HL-60 (cell line): ENCODE results near the gene MACROD1.

Experiments
- CTCF ChIP-seq: IDR thresholded peaks from one replicate; pipeline ENCODE4 v1.5.1; 2011; ENCODE audit warnings: low read length, control low read depth, inconsistent platforms; ENCODE audit not compliant: insufficient read depth
- POLR2AphosphoS5 ChIP-seq: IDR thresholded peaks from 2 replicates; pipeline ENCODE4 v1.6.1; 2012; ENCODE audit warnings: low read depth
- REST ChIP-seq: IDR thresholded peaks from 2 replicates; pipeline ENCODE4 v1.6.1; 2012; ENCODE audit warnings: low read depth; ENCODE audit not compliant: insufficient replicate concordance

DNA sequence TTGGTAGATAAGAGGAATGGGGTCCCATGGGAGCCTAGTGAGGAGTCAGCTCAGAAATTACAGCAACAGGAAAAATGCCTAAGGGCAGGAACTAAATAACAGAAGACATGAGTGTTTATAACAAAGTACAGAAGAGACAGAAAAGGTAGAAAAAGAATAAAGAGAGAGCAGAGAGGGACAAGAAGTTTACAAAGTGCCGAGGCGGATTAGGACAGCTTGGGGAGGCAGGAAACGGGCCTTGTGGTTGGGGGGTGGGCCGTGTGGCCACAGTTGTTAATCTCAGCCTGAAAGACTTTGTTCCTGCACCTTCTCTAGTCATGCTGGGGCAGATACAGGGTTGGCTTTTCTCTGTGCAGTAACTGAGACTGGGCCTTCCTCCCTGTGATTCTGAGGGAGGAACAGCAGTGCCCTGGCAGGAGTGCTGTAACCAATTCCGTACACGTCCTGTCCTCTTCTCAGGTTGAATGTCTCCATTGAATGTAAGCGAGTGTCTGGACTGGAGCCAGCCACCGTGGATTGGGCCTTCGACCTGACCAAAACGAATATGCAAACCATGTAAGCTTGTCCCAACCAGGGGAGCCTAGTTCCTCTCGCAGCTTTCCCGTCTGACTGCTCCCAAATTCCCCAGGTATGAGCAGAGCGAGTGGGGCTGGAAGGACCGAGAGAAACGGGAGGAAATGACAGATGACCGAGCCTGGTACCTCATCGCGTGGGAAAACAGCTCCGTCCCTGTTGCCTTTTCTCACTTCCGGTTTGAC is 214.0 kb downstream of the MACROD1 start:
- no peak for TF ChIP-seq CTCF
- TF ChIP-seq REST: no peak
- TF ChIP-seq POLR2AphosphoS5: 0 out of 2 replicates have a peak, but pooled peaks have one; percentile 22
